ENCODE results near the gene ZNF276. TPM values are rescaled to one million over a fixed set of nuclear protein-coding genes. Genes with fewer than 3 reads are reported as not detected.
"Not testable (repeated sequence)": the region's sequence is repeated elsewhere in the genome, so short reads cannot be mapped to it uniquely, and the experiment has no call there.

Gene ZNF276
- total RNA-seq, 1 donor from 2014 or later: 10.6 TPM

- intact Hi-C loops (cut with DNase I): no loop called here
- no peak for DNase-seq (ENCODE audit: missing footprints)
- no peak for ATAC-seq
Measured at GRCh38 chr16:89695086-89695874, 26.1 kb upstream of the ZNF276 start.

- DNase-seq (ENCODE audit: missing footprints) (no peak), ATAC-seq (no peak)
- intact Hi-C loops (cut with DNase I): no loop called here
Measured at GRCh38 chr16:89695875-89696669, 25.3 kb upstream of the ZNF276 start.

- no peak for ATAC-seq
- intact Hi-C loops (cut with DNase I): no loop called here
- DNase-seq (ENCODE audit: missing footprints): no peak
Measured at GRCh38 chr16:89696670-89697128, 24.6 kb upstream of the ZNF276 start.

DNA sequence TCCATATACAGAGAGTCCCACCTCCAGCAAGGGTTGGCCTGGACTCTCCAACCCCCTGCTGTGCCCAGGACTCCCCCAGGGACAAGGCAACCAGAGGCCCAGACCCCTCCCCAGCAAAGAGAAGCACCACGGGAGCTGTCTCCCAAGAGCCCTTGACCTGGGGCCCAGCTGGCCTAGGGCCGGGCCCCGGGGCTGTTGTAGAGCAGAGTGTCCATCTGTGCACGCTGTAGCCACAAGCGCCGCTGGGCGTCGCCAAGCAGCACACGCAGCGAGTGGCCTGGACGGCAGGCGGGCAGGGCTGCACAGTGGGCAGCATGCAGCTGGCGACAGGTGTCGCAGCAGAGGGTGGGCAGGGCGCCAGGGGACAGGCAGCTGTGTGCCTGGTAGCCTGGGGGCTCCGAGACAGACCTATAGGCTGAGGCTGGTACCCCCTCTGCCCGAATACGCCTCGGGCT lies 24.1 kb upstream of the ZNF276 start:
- intact Hi-C loops (cut with DNase I): no loop called here
- no peak for DNase-seq (ENCODE audit: missing footprints)
- ATAC-seq: no peak

GRCh38 chr16:89697616-89698331 lies 23.6 kb upstream of the ZNF276 start:
- intact Hi-C loops (cut with DNase I): no loop called here
- DNase-seq (ENCODE audit: missing footprints) (no peak), ATAC-seq (no peak)

- intact Hi-C loops (cut with DNase I); DNase-seq (ENCODE audit: missing footprints); ATAC-seq: not testable (repeated sequence)
Measured at GRCh38 chr16:89698717-89699116, 22.6 kb upstream of the ZNF276 start.

- intact Hi-C loops (cut with DNase I): loop anchor here (5.0 kb wide), 3 partner anchors 42 to 163 kb away; partner anchors contain the start of genes CHMP1A and SPATA33
- DNase-seq (ENCODE audit: missing footprints); ATAC-seq: not testable (repeated sequence)
Measured at GRCh38 chr16:89699629-89700099, 21.7 kb upstream of the ZNF276 start.

DNA sequence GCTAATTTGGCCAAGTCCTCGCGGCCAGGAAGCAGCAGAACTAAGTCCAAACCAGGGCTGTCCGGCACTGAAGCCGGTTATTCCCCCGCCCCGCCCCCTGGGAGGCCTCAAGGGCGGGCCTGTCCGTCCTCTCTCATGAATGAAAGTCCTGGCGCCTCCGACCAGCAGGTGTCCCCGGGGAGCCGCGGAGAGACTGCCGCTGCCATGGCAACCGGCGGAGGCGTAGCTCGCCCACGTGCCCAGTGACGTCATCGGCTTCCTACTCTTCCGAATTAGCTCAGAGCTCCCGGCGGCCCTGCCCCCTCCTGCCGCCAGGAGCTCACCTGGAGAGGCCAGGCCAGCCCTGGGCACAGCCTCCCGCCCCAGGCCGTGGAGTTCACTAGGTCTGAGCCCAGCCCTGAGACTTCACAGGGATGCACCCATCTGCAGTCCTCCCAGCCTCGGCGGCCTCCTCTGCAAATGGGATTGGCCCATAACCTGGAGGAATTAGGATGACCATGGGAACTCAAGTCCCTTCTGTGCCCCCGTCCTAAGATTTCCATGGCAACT lies 21.2 kb upstream of the ZNF276 start:
- ATAC-seq (peak; percentile 80), DNase-seq (ENCODE audit: missing footprints) (peak; percentile 100)
- intact Hi-C loops (cut with DNase I): loop anchor here (5.0 kb wide), 3 partner anchors 43 to 162 kb away; partner anchors contain the start of genes CHMP1A and SPATA33

DNA sequence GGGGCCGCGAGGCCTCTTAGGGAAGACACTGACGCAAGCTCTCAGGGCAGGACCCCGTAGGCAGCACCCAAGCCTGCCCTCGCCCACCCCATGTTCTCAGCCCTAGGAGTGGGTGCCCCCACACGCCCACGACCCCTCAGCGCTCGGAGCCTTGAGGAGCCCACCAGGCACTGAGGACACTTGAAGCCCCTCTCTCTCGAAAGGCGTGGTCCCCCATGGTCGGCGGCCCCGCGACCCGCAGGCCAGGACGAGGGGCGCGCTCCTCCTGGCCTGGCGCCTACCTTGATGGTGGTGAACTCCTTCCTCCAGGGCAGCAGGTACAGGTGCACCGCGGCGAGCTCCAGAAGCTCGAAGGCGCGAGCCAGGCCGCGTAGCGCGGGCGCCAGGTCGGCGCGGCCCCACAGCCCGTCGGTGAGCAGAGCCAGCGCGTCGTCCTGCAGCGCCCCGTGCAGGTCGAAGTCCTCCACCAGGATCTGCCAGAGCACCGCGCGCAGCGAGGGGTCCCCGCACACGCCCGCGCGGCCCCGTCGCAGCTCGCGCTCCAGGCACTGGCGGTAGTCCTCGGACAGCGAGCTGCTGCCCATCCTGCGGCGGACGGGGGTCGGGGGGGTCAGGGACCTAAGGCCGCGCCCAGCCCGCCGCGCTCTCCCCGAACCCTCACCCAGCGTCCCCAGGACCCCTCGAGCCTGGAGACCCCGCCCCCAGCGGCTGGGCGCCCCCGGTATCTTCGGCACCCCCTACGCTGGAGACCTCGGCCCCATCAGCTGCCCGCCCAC lies 20.5 kb upstream of the ZNF276 start:
- ATAC-seq: no peak
- no peak for DNase-seq (ENCODE audit: missing footprints)
- intact Hi-C loops (cut with DNase I): loop anchor here (5.0 kb wide), 3 partner anchors 44 to 161 kb away; partner anchors contain the start of genes CHMP1A and SPATA33

DNA sequence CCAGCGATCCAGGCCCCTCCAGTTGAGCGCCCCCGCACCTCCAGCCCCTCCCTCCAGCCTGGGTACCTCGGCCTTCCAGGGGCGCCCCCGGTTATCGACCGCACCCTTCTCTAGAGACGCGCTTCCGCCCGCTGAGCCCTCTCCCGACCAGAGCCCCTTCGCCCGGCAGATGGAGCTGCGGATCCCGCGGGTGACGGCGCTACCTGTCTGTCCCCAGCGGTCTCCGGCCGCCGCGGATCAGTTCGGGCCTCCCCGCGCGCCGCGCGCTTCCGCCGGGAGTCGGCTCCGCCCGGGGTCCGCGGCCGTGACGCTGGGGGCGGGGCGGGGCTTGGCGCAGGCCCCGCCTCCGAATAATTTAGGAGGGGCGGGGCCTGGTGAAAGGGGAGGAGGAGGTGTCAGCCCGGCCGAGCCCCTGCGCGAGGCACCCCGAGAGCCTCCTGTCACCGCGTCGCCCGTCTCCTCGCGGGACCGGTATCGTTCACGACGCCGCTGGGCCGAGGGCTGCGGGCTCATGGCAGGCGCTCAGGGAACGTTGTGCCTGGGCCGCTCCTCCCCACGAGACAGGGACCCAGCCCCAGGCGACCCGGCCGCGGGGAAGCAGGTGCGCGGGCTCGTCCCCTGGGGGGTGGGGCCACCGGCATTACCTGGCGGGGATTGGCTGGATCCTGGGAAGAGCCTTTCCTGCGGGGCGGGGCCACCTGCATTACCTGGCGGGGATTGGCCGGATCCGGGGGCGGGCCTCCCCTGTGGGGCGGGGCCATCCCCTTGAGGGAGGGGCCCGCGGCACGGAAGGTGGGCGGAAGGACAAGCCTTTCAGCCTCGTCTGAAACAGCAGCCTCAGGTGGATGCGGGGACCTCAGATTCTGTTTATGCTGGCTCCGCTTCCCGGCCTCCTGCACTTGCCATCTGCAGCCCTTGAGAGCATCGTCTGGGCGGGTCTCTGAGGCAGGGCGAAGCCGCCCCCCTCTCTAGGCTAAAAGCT lies 19.6 kb upstream of the ZNF276 start, which contains the start of gene SPATA2L:
Gene SPATA2L (minus strand): TSS at position 281 of the 982 bp plus-strand sequence. CDS start 473 bp downstream, outside the sequence.
- intact Hi-C loops (cut with DNase I): loop anchor here (5.0 kb wide), 3 partner anchors 44 to 161 kb away; partner anchors contain the start of genes CHMP1A and SPATA33
- ATAC-seq: peak; percentile 78
- peak; percentile 95 for DNase-seq (ENCODE audit: missing footprints)

DNA sequence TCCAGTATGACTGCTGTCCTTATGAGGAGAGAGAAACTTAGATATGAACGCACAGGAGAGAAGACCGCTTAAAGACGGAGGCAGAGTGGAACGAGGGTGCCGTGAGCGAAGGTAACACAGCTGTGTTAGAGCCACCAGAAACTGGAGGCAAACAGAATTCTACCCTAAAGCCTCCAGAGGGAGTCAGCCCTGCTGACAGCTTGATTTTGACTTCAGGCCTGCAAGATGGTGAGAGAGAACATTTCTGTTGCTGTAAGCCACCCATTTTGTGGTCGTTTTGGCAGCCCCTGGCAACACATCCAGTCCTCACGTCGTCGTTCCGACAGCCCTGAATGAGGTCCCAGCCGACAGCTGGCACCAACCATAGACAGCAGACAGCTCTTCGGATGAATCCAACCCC lies 17.1 kb upstream of the ZNF276 start:
- intact Hi-C loops (cut with DNase I): loop anchor here (5.0 kb wide), 3 partner anchors 47 to 158 kb away; partner anchors contain the start of genes CHMP1A and SPATA33
- DNase-seq (ENCODE audit: missing footprints) (no peak), ATAC-seq (no peak)

DNA sequence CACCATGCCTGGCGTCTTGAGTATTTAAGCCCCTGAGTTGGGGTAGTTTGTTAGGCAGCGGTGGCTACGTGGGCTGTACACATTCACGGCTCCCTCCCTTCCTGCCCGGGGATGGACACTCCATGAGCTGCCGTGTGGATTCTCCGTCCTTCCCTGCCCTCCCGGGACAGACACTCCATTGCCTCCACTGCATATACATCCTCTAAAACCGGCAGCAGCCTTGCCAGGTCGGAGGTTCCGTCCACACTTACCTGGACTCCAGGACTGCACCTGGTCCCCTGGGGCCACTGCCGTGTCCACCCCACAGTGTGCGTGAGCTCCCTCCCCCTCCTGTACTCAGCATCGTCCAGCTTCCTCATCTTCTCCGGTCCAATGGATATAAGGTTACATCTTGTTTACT lies 16.3 kb upstream of the ZNF276 start:
- intact Hi-C loops (cut with DNase I): no loop called here
- ATAC-seq: no peak
- no peak for DNase-seq (ENCODE audit: missing footprints)

GRCh38 chr16:89706518-89707260 lies 14.6 kb upstream of the ZNF276 start:
- intact Hi-C loops (cut with DNase I): no loop called here
- DNase-seq (ENCODE audit: missing footprints) (no peak), ATAC-seq (no peak)

DNA sequence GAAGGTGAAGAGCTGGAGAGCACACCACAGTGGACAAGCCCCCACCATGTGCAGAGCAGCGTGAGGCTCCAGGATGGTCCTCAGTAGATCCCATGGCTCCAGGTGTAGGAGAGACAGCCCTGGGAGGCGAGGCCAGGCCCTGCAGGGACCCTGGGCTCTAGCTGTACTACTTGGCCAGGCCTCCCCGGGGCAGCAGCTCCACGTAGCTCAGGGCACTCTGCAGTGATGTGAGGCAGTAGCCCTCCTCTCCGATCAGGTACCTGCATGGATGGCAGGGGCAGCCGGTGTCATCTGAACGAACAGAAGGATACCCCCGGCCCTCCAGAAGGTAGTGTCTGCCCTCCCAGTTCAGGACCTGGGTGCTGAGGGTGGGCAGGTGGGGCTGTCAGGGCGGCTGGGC lies 13.6 kb upstream of the ZNF276 start:
- intact Hi-C loops (cut with DNase I): no loop called here
- ATAC-seq: no peak
- DNase-seq (ENCODE audit: missing footprints): no peak

GRCh38 chr16:89708481-89708931 lies 12.8 kb upstream of the ZNF276 start:
- ATAC-seq: no peak
- DNase-seq (ENCODE audit: missing footprints): no peak
- intact Hi-C loops (cut with DNase I): no loop called here

DNA sequence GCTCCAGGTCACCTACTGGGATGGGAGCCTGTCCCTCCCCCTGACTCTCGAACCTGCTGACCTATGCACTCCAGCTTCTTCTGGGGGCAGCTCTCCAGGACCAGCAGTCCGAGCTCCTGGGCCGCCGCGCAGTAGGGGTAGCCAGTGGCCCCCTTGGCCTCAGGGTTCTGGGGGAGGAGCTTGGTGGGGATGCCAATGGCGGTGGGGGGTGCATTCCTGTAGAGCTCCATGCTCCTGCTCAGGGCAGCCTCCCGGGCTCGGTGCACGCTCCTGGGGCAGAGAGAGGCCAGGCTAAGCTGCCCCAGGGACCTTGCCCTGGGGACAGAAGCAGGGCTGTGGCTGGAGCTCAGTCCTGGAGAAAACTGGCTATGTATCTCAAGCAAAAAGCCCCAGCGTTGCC lies 12.2 kb upstream of the ZNF276 start:
- no peak for DNase-seq (ENCODE audit: missing footprints)
- intact Hi-C loops (cut with DNase I): no loop called here
- no peak for ATAC-seq
